Measurements from ENCODE around the gene METTL5.

- TF ChIP-seq, protein P1, sequence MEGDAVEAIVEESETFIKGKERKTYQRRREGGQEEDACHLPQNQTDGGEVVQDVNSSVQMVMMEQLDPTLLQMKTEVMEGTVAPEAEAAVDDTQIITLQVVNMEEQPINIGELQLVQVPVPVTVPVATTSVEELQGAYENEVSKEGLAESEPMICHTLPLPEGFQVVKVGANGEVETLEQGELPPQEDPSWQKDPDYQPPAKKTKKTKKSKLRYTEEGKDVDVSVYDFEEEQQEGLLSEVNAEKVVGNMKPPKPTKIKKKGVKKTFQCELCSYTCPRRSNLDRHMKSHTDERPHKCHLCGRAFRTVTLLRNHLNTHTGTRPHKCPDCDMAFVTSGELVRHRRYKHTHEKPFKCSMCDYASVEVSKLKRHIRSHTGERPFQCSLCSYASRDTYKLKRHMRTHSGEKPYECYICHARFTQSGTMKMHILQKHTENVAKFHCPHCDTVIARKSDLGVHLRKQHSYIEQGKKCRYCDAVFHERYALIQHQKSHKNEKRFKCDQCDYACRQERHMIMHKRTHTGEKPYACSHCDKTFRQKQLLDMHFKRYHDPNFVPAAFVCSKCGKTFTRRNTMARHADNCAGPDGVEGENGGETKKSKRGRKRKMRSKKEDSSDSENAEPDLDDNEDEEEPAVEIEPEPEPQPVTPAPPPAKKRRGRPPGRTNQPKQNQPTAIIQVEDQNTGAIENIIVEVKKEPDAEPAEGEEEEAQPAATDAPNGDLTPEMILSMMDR (IDR thresholded peaks at IDR 0.05): no peak
- TF ChIP-seq ZFX (IDR thresholded peaks at IDR 0.05; ENCODE audit: borderline replicate concordance): no peak
These were observed 18.1 kb downstream of the METTL5 start for GRCh38 chr2:169806586-169806985.
